GM12878 (cell line): Measurements from ENCODE around the gene GPR63. TPM values are rescaled to one million over a fixed set of nuclear protein-coding genes. Genes with fewer than 3 reads are reported as not detected.

ENCODE experiments used
- ATAC-seq: fragments of 200-7000 bp; cut with Tn5 transposase; 3 replicates; pipeline ENCODE4 v1.9.1; 2020; ENCODE audit warnings: mild to moderate bottlenecking, moderate library complexity
- BruUV-seq: library from RNA; stranded (reverse); fragments of 400-500 nt; replicated peaks from 2 replicates; lab custom pipeline; 2021; lab: Mats Ljungman, UMichigan
- CTCF ChIA-PET: fragments of 300-600 bp; sonication (Branson Sonifier 250); formaldehyde crosslinking; extraction: SDS; loops from one replicate; lab custom pipeline; 2021; ENCODE audit warnings: inconsistent platforms; lab: Yijun Ruan, JAX
- POLR2A ChIA-PET: fragments of 350-600 bp; formaldehyde crosslinking; extraction: SDS; loops from one replicate; lab custom pipeline; 2021; ENCODE audit warnings: inconsistent platforms; lab: Charles Lee
- RAD21 ChIA-PET: fragments of 300-600 bp; sonication (Branson Sonifier 250); formaldehyde crosslinking; loops from one replicate; lab custom pipeline; 2023; ENCODE audit warnings: antibody characterized with exemption; ENCODE audit not compliant: unreplicated experiment; lab: Charles Lee
- SMC1A ChIA-PET: fragments of 300-600 bp; sonication (Branson Sonifier 250); formaldehyde crosslinking; loops from one replicate; lab custom pipeline; 2023; ENCODE audit not compliant: unreplicated experiment, uncharacterized antibody; lab: Charles Lee
- DNase-seq: peaks from one replicate; pipeline ENCODE4 v3.0.0-alpha.2; 2011; ENCODE audit warnings: low read depth, low spot score
- FAIRE-seq: peaks from 3 replicates; lab custom pipeline; 2011; peaks lifted over from hg19 to GRCh38; lab: Jason Lieb, UNC
- H2AFZ ChIP-seq: 2 replicates; pipeline ENCODE4 v1.6.0; 2011; ENCODE audit warnings: low read depth, low read length, control low read depth; ENCODE audit not compliant: control insufficient read depth
- H3K27ac ChIP-seq: 2 replicates; pipeline ENCODE4 v1.5.1; 2011; ENCODE audit warnings: control low read depth; ENCODE audit not compliant: control insufficient read depth, insufficient read depth
- H3K27me3 ChIP-seq, 2 experiments: replicated peaks in 1 of 2; 2 replicates each; pipeline versions ENCODE4 v1.6.0 to v1.6.1; 2011; ENCODE audit warnings: low read length in 1 of 2; ENCODE audit not compliant: control insufficient read depth in 2 of 2, insufficient read depth in 2 of 2
- H3K36me3 ChIP-seq, 2 experiments: 2 replicates each; pipeline ENCODE4 v1.5.1; 2011; ENCODE audit warnings: low read length in 1 of 2; ENCODE audit not compliant: control insufficient read depth in 2 of 2, insufficient read depth in 2 of 2
- H3K4me1 ChIP-seq: 2 replicates; pipeline ENCODE4 v1.6.1; 2011; ENCODE audit warnings: mild to moderate bottlenecking, low read length, moderate library complexity, mixed read lengths; ENCODE audit not compliant: control insufficient read depth, insufficient read depth
- H3K4me2 ChIP-seq: 2 replicates; pipeline ENCODE4 v1.6.0; 2011; ENCODE audit warnings: control low read depth; ENCODE audit not compliant: control insufficient read depth, insufficient read depth
- H3K4me3 ChIP-seq: fragments of 200-600 bp; sonication (generic); 2 replicates; pipeline ENCODE4 v1.5.1; 2016
- H3K79me2 ChIP-seq: 2 replicates; pipeline ENCODE4 v1.6.0; 2011; ENCODE audit warnings: low read length; ENCODE audit not compliant: control insufficient read depth, insufficient read depth
- H3K9ac ChIP-seq: 2 replicates; pipeline ENCODE4 v1.8.0; 2011; ENCODE audit warnings: low read length, control low read depth, mixed read lengths; ENCODE audit not compliant: control insufficient read depth, insufficient read depth
- H3K9me3 ChIP-seq: replicated peaks from 3 replicates; pipeline ENCODE4 v1.5.1; 2011; ENCODE audit warnings: mild to moderate bottlenecking, low read length; ENCODE audit not compliant: control insufficient read depth, insufficient read depth
- H4K20me1 ChIP-seq: 2 replicates; pipeline ENCODE4 v1.6.0; 2011; ENCODE audit not compliant: control insufficient read depth, insufficient read depth
- ATF7 ChIP-seq: fragments of 450-650 bp; IDR thresholded peaks from 2 replicates; pipeline ENCODE4 v1.6.1; 2016; ENCODE audit warnings: low read depth, mild to moderate bottlenecking
- BCL11A ChIP-seq: IDR thresholded peaks from 2 replicates; pipeline ENCODE4 v1.6.1; 2011; ENCODE audit warnings: low read depth, low read length
- BCL3 ChIP-seq: IDR thresholded peaks from 2 replicates; pipeline ENCODE4 v1.6.1; 2011; ENCODE audit warnings: borderline replicate concordance, low read depth, mild to moderate bottlenecking, moderate library complexity, low read length; ENCODE audit not compliant: insufficient read depth, poor library complexity, severe bottlenecking
- EGR1 ChIP-seq, 2 experiments: IDR thresholded peaks; 1 replicate in 1 of 2; 2 replicates in 1 of 2; pipeline ENCODE4 v1.6.1; 2011 to 2012; ENCODE audit warnings: low read depth in 2 of 2, low read length in 2 of 2, borderline replicate concordance in 1 of 2, mild to moderate bottlenecking in 1 of 2, moderate library complexity in 1 of 2
- IRF4 ChIP-seq: IDR thresholded peaks from 2 replicates; pipeline ENCODE4 v1.6.1; 2011; ENCODE audit warnings: low read depth, low read length
- MYB ChIP-seq: fragments of 150-350 bp; IDR thresholded peaks from 2 replicates; pipeline ENCODE4 v1.6.1; 2014; ENCODE audit warnings: mild to moderate bottlenecking, low read depth, low read length, borderline replicate concordance
- PAX8 ChIP-seq: fragments of 450-650 bp; IDR thresholded peaks from 2 replicates; pipeline ENCODE4 v1.6.1; 2017; ENCODE audit warnings: mild to moderate bottlenecking, moderate library complexity
- RCOR1 ChIP-seq: conservative IDR thresholded peaks from 2 replicates; pipeline ENCODE4 v1.6.1; 2012; ENCODE audit warnings: low read depth, low read length, improper control_type of control experiment
- RUNX3 ChIP-seq: IDR thresholded peaks from 2 replicates; pipeline ENCODE4 v1.6.1; 2012; ENCODE audit warnings: low read length, inconsistent platforms
- SIN3A ChIP-seq: IDR thresholded peaks from 2 replicates; pipeline ENCODE4 v1.6.1; 2012; ENCODE audit warnings: low read depth, low read length, improper control_type of control experiment
- SMC3 ChIP-seq: IDR thresholded peaks from 2 replicates; pipeline ENCODE4 v1.6.1; 2011; ENCODE audit warnings: low read length, improper control_type of control experiment, borderline replicate concordance
- SREBF2 ChIP-seq: IDR thresholded peaks from 2 replicates; pipeline ENCODE4 v1.6.1; 2012; ENCODE audit warnings: mild to moderate bottlenecking, low read length
- SUZ12 ChIP-seq: fragments of 200-600 bp; sonication (generic); IDR thresholded peaks from one replicate; pipeline ENCODE4 v1.6.1; 2018; ENCODE audit warnings: antibody characterized with exemption, mild to moderate bottlenecking; ENCODE audit not compliant: unreplicated experiment
- ZBTB11 ChIP-seq: fragments of 450-650 bp; formaldehyde crosslinking; IDR thresholded peaks from 2 replicates; pipeline ENCODE4 v1.5.0; 2022; ENCODE audit warnings: mild to moderate bottlenecking, missing genetic modification characterization
- ZNF687 ChIP-seq: fragments of 450-650 bp; IDR thresholded peaks from 2 replicates; pipeline ENCODE4 v1.6.1; 2017; ENCODE audit warnings: mild to moderate bottlenecking, moderate library complexity
- WGBS: methylation state at CpG from one replicate; pipeline ENCODE4 v1.1.6; 2016; ENCODE audit warnings: low lambda C conversion rate; ENCODE audit not compliant: insufficient replicate concordance, insufficient coverage; ENCODE audit errors: missing lambda C conversion rate; 5-methylcytosine and 5-hydroxymethylcytosine counted together
- in situ Hi-C: fragments of 300-500 bp; cut with MboI; formaldehyde crosslinking; loops from 9 replicates; pipeline ENCODE4 v1.14.3; 2018; ENCODE audit warnings: mixed read lengths
- intact Hi-C: fragments of 100-400 bp; cut with micrococcal nuclease; formaldehyde crosslinking; loops from one replicate; pipeline ENCODE4 v1.14.2; 2022; ENCODE audit not compliant: unreplicated experiment
- polyA plus RNA-seq, 11 experiments: library from polyadenylated mRNA; depleted of rRNA in 4 of 11; unstranded in 6 of 11; stranded (reverse) in 5 of 11; fragments of >200 nt; fragmentation: Nextera tagmentation in 4 of 11; fragmentation: Illumina TruSeq in 1 of 11; extraction: Ambion mirVana in 4 of 11; extraction: Trizol in 1 of 11; gene quantifications; 1 replicate in 1 of 11; 2 replicates in 10 of 11; pipeline versions ENCODE4 v1.2.1 to v1.2.3, GENCODE V29; 2011 to 2016; ENCODE audit warnings: inconsistent platforms in 2 of 11, missing spikeins in 2 of 11, low read depth in 1 of 11
- total RNA-seq, 4 experiments: library from RNA; depleted of rRNA in 3 of 4; stranded (reverse); fragments of >200 nt in 3 of 4; fragmentation: Illumina TruSeq in 1 of 4; extraction: Trizol in 1 of 4; gene quantifications; 2 replicates each; pipeline versions ENCODE4 v1.2.1 to v1.2.3, GENCODE V29; 2013 to 2021

GPR63 gene
- total and polyA plus RNA-seq, 10 of the 15 experiments (the other 5 are each of a cell fraction or from before 2014, with no cell fraction given) = 1.6 to 6.6 (median 3.5) TPM

GRCh38 chr6:96786336-96786735 lies 50.9 kb downstream of the GPR63 start (continued):
- TF ChIP-seq BCL3 (no peak), ATF7 (no peak), SREBF2 (no peak), SUZ12 (no peak), RUNX3 (no peak), PAX8 (no peak), BCL11A (no peak), SMC3 (no peak)

- H3K4me1 ChIP-seq = no peaks in the 10 kb centered on the region
- H3K9me3 ChIP-seq = no peaks in the 10 kb centered on the region
- no peak for FAIRE-seq
- H2AFZ ChIP-seq = no peak overlapping the region
- H3K27me3 ChIP-seq = no peaks in the 10 kb centered on the region
- ChIA-PET POLR2A (no interaction called here), SMC1A (no interaction called here), CTCF (interaction anchor here (1.5 to 1.6 kb wide), 2 partner anchors 9 to 10 kb away, joined by 4 read pairs; no protein-coding TSS in a partner anchor), RAD21 (interaction anchor here (1.1 kb wide), 1 partner anchor 158 kb away, joined by 3 read pairs; no protein-coding TSS in a partner anchor)
- H4K20me1 ChIP-seq = no peaks in the 10 kb centered on the region
- no peak overlapping the region for H3K4me2 ChIP-seq
- no peak for ATAC-seq
- H3K9ac ChIP-seq = no peak overlapping the region
- DNase-seq = no peak
- no peaks in the 10 kb centered on the region for H3K36me3 ChIP-seq
- in situ Hi-C loops = no loop called here
- intact Hi-C loops = no loop called here
- H3K79me2 ChIP-seq = no peaks in the 10 kb centered on the region
- H3K27ac ChIP-seq = no peak overlapping the region
- BruUV-seq = no TSS peak
- no peak overlapping the region for H3K4me3 ChIP-seq
- 31% methylated on average over 3 of the region's 3 CpGs for WGBS
- TF ChIP-seq MYB = no peak
- no peak for TF ChIP-seq ZBTB11
- no peak for TF ChIP-seq SIN3A
- no peak for TF ChIP-seq EGR1 (IDR thresholded peaks at IDR 0.05; ENCODE audit: borderline replicate concordance in 1 of 2, low read depth in 2 of 2, low read length in 2 of 2)
- TF ChIP-seq ZNF687 = no peak
- TF ChIP-seq RCOR1 = no peak
- TF ChIP-seq SUZ12 = no peak
- no peak for TF ChIP-seq IRF4
Measured at GRCh38 chr6:96784650-96785049, 52.6 kb downstream of the GPR63 start.
